GM18498 (cell line): ENCODE results near the gene PRADC1.
A peak's percentile ranks its signal among the peaks of the same experiment; 100 is the strongest.

Experiments
- ATAC-seq: cut with Tn5 transposase; IDR thresholded peaks from one replicate; pipeline ENCODE4 v1.9.1; 2021; ENCODE audit warnings: mild to moderate bottlenecking, moderate library complexity; ENCODE audit not compliant: unreplicated experiment

The PRADC1 gene

DNA sequence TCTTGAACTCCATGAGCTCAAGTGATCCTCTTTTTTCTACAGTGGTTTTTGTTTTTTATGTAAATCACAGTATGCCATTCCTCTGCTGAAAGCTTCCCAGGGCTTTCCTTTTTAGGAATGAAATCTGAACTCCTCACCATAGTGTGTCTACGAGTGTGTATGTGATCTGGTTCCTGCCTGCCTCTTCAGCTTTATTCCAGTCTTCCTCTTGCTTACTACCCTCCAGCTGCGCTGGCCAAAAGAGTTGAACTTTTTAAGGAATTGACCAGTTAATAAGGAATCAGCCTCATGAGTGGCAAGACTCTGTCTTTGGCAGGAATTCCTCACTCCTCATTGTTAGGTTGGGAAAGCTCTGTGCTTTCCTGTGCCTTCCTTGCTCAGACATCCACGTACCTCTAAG, 5.1 kb upstream of the PRADC1 start:
- ATAC-seq: no peak

DNA sequence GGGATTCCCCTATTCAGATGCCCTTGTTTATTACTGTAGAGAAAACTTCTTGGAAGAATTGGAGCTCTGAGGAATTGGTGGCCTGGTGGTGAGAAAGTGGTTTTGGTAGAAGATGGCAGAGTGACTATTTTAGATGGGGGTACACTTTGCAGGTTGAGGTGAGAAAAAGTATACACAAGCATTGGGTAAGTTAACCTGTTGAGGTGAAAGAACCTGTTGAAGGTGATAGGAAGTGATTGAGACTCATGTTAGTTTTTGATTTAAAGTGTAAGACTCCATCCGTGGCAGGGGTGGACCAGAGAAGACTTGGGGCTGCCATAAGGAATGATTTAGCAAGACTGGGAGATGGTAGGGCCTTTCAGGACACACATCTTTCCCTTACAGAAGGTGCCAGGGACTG, 4.1 kb upstream of the PRADC1 start:
- no peak for ATAC-seq

DNA sequence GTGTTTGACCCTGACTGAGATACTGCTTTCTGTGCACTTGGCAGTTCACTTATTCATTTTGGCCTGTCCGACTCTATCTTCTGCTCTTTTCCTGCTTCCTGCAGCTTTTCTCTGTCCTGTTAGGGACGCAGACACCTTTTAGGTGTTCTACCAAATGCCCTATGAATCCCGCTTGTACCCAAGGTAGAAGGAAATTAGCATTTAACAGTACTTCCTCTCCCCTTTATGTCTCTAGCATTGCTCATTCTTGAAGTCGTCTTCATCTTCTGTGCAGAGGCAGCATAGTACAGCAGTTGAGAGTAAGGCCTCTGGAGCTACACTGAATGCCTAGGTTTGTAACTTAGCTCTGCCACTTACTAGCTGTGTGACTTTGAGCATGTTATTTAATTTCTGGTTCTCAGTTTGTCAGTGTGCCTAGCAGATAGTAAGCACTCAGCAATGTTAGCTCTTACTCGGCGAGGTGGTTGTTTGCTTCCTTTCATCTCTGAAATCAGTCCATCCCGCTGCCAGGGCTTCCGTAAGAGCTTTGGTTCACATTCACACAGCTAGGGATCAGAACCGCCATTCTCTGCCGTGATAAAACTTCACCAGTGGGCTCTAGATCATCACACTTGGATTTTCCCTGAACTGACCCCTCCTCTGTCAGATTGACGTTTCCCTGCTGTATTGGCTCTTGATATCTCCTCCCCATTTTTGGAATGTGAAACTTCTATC, 2.4 kb upstream of the PRADC1 start:
- no peak for ATAC-seq

DNA sequence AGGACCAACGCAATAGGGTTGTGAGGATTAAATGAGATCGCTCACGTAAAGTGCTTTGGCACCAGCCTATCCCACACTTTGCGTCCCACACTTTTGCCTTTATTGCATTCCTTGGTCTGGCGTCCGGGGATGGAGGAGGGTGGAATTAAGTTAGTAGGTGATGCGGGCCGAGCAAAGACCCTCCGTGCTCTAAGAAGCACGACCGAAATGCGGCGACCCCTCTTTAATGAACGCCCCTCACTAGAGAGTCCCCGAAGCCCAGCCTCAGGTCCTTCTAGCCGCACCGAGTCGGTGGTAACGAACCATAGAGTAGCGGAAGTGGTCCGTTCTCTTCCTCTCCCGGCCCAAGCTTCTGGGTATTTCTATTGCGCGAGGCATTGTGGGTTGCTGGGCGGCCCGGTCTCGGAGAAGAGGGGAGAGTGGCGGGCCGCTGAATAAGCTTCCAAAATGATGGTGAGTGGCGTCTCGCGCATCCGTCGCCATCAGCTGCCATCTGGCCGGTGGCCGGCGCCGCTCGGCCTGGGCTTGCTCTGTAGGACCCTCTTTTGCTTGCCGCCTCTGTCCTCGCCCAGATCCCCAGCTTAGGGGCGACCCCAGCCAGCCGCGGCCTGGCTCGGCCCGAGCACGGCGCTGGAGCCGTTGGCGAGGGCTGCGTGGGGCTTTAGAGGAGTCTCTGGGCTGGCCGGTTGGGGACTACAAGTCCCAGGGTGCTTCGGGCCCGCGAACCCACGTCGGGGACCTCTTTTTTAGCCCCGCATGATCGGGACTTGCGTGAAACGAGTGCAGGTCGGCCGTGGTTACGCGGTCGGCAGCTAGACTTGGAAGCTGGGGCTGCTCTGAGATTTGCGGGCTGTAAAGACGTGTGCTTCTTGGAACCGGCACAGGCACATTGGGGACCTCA, 1.1 kb upstream of the PRADC1 start, which contains the start of gene CCT7:
Gene CCT7, plus strand, starts transcription at position 377 of the 901 bp plus-strand sequence. Its CDS starts 71 bp downstream, at position 448.
- ATAC-seq: peak; percentile 66

DNA sequence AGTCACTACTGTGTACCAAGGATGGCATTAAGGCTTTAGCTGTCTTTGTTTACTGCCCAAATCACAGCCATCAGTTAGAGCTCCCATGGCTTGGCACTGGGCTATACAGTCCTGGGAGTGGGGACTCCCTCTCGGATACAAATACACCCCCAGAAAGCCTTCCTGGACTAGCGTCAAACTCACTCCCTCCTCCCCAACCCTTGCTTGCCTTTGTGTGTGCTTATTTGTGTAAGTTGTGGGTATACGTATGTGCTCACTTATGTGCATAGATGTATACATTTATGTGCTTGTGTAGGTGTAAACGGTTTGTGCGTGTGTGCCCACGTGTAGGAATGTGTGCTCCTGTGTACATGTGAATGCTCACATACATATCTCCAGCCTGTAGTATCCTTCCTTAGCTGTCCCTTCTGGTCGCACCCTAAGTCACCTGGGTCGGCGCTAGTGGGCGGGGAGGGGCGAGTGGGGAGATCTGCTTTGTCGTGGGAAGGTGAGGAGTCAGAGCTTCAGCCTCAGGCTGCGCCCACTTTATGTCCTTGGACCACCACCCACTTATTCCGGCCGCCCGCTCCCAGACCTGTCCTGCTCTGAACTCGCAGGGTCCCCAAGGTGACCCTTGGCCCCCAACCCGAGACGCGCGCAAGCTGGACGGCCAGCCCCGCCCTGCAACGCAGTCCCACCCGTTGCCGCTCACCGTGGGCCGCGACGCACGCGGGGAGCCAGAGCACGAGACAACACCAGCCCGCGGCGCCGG, 461 bp downstream of the PRADC1 start:
- ATAC-seq: peak; percentile 4

DNA sequence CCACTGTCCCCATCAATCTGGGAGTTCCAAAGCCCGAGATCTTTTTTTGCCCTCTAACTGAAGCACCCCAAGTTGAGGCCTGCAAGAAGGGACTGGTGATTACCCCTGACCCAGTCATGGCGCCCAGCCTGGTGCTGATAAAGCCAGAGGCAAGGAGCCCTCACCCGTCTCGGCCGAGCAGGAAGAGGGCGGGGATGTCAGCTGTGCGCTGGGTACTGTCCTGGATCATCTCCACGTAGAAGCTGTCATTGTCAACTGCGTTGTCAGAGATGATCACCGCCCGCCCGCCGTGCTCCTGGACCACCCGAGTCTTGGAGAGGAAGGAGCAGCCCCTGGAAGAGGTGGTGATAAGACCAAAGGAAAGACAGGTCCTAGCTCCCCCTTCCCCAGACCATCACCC, 4.4 kb downstream of the PRADC1 start:
- ATAC-seq: no peak

DNA sequence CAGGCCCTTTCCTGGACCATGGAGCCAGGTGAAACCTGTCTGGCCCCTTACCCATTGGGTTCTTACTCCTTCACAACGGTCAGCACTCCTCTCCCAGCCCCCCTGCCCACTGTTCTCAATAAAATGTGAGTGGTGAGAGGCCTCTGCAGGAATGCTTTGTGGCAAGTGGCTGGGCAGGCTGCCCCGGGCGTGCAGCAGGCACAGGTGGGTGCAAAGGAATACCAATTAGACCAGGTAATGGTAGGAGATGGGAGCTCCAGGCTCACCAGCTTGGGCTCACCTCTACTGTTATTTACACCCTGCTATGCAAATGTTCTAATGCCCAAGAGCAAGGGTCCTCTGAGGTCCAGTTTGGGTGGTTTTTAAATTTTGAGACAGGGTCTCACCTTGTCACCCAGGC, 6.0 kb downstream of the PRADC1 start:
- ATAC-seq: no peak

DNA sequence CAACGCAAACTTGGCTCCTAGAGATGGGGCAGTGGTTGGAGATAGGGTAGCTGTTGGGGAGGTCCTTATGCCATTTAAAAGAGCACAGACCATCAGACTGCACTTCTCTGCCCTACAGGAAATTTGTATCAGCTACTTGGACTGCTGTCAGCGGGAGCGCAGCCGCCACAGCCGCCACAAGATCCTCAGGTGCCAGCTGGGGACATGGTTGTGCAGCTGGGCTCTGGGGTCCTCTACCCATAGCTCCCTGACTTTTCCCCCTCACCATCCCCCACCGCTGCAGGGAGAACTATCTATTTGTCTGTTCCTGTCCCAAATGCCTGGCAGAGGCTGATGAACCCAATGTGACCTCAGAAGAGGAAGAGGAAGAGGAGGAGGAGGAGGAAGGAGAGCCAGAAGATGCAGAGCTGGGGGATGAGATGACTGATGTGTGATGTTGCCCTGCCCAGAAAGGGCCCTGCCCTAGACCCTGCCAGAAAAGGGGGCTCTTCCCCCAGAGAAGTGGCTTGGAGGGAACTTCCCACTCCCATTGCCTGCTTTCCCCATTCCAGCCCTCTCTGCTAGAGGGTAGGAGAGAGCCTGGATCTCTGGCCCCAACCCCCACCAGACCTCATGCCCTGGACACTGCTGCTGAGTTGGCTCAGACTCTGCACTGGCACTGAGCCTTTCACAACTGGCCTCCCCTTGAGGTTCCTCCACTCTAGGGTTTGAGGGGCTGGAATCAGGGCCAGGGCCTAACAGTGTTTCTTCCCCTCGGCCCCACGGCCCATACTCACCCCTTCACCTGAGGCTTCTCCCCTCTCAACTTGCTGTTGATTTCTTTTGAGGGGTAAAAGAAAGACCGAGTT, 7.3 kb downstream of the PRADC1 start:
- ATAC-seq: no peak

DNA sequence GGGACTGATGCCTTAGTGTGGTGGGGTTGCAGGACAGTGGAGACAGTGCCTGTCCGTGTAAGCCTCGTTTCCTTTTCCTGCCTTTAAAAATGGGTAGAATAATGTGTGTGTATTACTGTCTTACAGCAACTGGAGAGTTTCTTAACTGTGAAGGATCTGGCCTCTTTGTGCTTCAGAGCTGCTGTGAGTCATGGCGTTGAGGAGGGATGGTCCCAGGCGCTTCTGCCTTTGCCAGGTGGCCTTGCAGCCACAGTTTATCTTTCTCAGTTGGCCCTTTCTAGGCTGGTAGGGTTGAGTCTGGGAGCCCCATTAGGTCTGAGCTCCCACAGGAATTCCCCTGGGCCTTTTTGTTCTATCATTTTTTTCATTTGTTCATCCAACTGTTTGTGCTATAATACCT, 9.2 kb downstream of the PRADC1 start:
- ATAC-seq: no peak

DNA sequence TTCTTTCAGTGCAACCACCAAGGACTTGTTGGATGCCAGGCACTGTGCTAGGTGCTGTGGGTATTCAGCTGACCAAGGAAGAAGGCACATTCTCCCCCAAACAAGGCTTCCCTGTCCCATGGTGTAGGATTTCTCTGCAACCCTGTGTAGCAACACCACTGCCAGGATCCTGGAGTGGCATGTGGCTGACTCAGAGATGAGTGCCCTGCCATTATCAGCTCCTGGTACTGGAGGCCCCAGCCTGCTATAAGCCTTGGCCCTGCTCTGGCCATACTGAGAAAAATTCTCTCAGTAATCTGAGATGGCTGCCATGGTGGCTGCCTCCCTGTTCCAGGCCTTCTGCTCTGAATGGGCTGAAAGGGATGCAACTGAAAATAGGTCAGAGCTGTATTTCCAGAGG, 14.7 kb downstream of the PRADC1 start:
- ATAC-seq: no peak

DNA sequence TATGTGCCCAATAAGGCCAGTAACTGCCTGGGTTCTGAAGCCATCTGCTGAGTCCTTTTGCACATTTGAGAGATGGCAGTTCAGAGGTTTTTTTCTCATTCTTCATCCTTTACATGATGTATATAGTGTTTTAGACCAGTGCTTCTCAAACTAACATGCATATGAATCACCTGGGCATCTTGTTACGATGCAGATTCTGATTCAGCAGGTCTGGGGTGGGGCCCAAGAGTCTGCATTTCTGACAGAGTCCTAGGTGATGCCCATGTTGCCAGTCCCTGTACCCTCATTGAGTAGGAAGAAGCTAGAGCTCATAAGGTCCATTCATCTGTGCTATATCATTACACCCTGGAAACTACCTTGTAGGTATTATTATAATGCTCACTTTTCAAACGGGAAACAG, 15.2 kb downstream of the PRADC1 start:
- ATAC-seq: no peak

DNA sequence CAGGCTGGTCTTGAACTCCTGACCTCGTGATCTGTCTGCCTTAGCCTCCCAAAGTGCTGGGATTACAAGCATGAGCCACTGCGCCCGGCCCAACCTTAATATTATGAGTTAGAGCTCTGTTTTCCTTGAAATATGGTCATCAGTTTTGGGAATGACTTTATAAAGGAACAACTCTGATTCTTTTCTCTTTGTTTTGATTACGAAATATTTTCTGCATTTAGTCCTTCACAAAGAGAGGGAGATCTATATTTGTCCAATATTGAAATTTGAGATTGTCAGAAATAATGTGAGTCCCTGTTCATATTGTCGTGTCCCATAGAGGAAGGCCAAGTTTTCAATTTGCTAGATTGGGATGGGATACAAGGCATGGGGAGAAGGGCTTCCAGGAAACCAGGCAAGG, 15.9 kb downstream of the PRADC1 start:
- ATAC-seq: no peak

DNA sequence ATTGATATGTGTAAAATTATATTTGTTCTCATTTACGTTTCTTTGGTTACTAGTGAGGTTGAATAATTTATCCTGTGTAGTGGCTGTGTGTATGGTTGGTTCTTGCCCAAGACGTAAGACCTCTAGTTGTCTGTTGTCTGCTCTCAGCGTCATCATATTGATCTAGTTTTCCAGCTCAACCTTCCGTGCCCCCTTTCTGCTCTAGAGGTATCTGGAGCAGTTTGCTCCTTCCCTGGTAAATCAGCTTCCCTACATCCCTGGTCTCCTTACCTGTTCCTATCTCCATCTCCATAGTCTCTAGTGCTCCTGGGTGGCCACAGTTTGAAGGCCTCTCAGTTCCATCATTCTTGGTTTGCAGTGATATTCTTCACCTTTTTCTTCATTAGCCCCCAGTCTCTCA, 17.8 kb downstream of the PRADC1 start:
- ATAC-seq: no peak

DNA sequence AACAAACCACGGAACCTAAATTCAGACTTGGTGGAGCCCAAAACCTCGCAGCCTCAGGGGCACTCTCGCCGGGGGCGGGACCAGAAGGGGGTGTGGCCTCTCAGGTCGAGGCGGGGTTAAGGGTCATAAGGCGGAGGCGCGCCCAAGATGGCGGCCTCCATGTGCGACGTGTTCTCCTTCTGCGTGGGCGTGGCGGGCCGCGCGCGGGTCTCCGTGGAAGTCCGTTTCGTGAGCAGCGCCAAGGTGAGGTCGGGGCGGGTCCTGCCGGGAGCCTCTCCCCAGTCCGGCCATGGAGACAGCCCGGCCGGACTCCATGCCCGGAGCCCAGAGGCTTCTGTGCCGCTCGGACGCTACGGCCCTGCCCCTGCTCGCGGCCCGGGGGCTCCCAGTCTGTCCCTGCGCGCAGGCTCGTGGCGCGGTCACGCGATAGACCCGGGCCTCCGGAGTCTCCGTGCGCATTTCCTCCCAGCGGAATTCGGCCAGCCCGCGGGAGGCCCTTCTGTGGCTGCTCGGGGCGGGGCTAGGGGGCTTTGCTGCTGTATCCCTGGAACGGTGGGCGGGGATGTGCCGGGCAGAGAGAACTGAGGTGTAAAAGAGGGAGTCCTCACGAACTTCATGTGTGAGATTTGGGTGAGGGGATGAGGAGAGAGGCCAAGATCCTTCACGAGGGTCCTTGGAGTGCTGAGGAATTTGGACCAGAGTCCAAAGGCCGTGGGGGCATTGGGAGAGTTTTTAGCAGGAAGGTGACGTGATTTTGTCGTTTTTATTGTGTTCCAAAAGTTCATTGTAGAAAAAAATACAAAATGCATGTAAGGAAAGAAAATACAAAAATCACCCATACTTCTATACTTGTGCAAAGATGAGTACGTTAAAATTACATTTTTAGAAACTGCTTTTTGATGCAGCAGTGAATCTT, 18.7 kb downstream of the PRADC1 start, which contains the start of gene SMYD5:
Gene SMYD5, plus strand, starts transcription at position 126 of the 916 bp plus-strand sequence. Its CDS starts 22 bp downstream, at position 148.
- ATAC-seq: peak; percentile 93

DNA sequence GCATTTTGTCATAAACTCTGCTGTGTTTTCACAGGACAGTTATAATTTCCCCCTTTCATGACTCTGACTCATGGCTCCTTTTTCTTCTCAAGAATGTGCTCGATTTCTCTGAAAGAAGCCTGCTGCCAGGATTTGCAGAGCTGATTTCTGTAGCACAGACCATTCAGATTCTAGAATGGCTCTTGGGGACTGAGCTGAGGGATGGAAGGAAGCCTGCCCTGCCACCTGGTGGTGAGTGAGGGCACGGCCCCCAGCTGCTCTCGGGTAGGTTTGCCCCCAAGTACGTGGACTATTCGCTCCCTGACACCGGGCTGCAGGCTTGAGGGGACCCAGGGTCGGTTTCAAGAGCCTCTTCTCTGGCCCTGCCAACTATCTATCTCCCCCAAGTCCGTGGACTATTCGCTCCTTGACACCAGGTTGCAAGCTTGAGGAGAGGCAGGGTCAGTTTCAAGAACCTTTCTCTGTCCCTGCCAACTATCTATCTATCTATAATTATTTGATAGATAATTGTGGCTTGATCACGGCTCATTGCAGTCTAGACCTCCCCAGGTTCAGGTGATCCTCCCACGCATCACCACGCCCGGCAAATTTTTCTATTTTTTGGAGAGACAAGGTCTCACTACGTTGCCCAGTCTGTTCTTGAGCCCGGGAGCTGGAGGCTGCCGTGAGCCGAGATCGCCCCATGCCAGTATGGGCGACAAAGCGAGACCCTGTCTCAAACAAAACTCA, 20.4 kb downstream of the PRADC1 start:
- peak; percentile 72 for ATAC-seq

DNA sequence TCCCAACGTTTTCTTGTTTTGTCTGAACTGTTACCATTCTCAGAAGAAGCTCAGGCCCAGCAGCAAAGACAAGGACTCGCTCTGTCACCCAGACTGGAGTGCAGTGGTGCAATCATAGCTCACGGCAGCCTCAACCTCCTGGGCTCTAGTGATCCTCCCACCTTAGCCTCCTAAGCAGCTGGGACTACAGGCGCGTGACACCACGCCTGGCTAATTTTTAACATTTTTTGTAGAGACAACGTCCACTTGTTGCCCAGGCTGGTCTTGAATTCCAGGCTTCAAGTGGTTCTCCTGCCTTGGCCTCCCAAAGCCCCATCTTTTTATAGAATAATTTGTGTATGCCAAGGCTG, 21.0 kb downstream of the PRADC1 start:
- no peak for ATAC-seq

DNA sequence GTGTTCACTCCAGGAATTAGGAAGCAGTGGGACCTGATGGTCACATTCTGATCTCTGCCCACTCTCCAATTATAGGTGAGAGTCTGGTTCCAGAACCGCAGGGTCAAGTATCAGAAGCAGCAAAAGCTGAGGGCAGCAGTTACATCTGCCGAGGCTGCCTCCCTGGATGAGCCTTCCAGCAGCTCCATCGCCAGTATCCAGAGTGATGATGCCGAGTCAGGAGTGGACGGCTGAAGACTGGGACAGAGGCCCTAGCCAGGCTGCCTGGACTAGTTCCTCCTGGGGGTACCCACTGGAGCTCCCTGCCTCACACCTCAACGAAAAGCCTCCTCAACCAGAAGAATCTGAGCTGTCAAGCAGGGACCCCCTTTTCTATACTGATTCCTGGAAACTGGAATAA, 22.3 kb downstream of the PRADC1 start:
- ATAC-seq: no peak

DNA sequence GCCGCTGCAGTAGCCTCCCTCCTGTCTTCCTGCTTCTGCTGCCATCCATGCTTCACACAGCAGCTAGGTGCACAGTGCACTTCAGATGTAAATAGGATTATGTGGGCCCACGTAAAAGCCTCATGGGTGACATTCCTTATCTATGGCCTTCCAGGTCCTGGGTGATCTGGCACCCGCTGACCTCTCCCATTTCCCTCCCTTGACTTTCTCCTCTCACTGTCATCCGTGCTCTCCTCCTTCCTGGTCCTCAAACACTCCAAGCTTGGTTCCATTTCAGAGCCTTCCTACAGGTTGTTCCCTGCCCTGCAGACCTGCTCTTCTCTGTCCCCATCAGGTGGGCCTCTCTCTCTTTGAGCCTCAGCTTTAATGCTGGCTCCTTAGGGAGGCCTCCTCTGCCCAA, 23.0 kb downstream of the PRADC1 start:
- no peak for ATAC-seq

DNA sequence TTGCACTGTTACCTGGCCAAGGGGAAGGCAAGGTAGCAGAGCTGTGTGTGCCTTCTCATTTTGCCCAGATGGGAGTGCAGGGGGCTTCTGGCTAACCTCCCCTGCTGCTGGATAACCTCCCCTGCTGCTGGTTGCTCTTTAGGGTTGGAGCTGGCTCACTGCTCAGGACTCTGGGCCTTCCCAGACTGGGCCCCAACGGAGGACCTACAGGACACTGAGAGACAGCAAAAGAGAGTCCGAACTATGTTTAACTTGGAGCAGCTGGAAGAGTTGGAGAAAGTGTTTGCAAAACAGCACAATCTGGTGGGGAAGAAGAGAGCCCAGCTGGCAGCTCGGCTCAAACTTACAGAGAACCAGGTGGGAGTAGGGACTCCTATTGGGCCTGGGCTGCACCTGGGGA, 24.8 kb downstream of the PRADC1 start:
- ATAC-seq: no peak
